Osteoblast (primary cell): Measurements from ENCODE around the gene HMCN1. TPM values are rescaled to one million over a fixed set of nuclear protein-coding genes. Genes with fewer than 3 reads are reported as not detected.

Source experiments
- DNase-seq: peaks from one replicate; pipeline ENCODE4 v3.0.0; 2011; ENCODE audit warnings: low spot score, mixed read lengths; ENCODE audit not compliant: insufficient read length; ENCODE audit errors: missing footprints
- H2AFZ ChIP-seq: 2 replicates; pipeline ENCODE4 v1.6.0; 2011; ENCODE audit warnings: mild to moderate bottlenecking, low read length
- H3K27ac ChIP-seq: 2 replicates; pipeline ENCODE4 v1.5.1; 2011; ENCODE audit warnings: mild to moderate bottlenecking, low read depth, low read length, moderate library complexity
- H3K27me3 ChIP-seq: 2 replicates; pipeline ENCODE4 v1.6.0; 2012; ENCODE audit warnings: mild to moderate bottlenecking, control low read depth, inconsistent platforms, low read length, moderate library complexity; ENCODE audit not compliant: insufficient read depth
- H3K36me3 ChIP-seq: 2 replicates; pipeline ENCODE4 v1.5.1; 2011; ENCODE audit warnings: mild to moderate bottlenecking, low read length, control low read depth, moderate library complexity; ENCODE audit not compliant: insufficient read depth
- H3K4me1 ChIP-seq: 2 replicates; pipeline ENCODE4 v1.5.1; 2011; ENCODE audit warnings: mild to moderate bottlenecking, low read length, control low read depth, moderate library complexity; ENCODE audit not compliant: insufficient read depth
- H3K4me2 ChIP-seq: 2 replicates; pipeline ENCODE4 v1.6.0; 2011; ENCODE audit warnings: mild to moderate bottlenecking, low read length; ENCODE audit not compliant: insufficient read depth
- H3K4me3 ChIP-seq: fragments of 200-600 bp; sonication (generic); 3 replicates; pipeline ENCODE4 v1.5.1; 2012; ENCODE audit warnings: mild to moderate bottlenecking, low read length, inconsistent platforms; ENCODE audit not compliant: insufficient read depth
- H3K79me2 ChIP-seq: 2 replicates; pipeline ENCODE4 v1.6.0; 2012; ENCODE audit warnings: mild to moderate bottlenecking, low read length, control low read depth, inconsistent platforms; ENCODE audit not compliant: insufficient read depth
- H3K9me3 ChIP-seq: 2 replicates; pipeline ENCODE4 v1.5.1; 2011; ENCODE audit warnings: low read depth, low read length, control low read depth
- H4K20me1 ChIP-seq: 2 replicates; pipeline ENCODE4 v1.6.0; 2012; ENCODE audit warnings: mild to moderate bottlenecking, low read length, control low read depth; ENCODE audit not compliant: insufficient read depth
- total RNA-seq: library from RNA; depleted of rRNA; stranded (reverse); fragments of >200 nt; gene quantifications from 2 replicates; pipeline ENCODE4 v1.2.3, GENCODE V29; 2012
- TF ChIP-seq, protein P1 (sequence below): IDR thresholded peaks from 2 replicates; pipeline ENCODE4 v1.5.1; 2011; ENCODE audit warnings: mild to moderate bottlenecking, low read depth, low read length, moderate library complexity; ENCODE audit errors: extremely low read depth

The HMCN1 gene
- total RNA-seq, 1 donor = 178 TPM

- Histone ChIP-seq H3K79me2 (no peaks in the 10 kb centered on the region), H3K27me3 (no peaks in the 10 kb centered on the region), H3K4me3 (no peak overlapping the region), H3K36me3 (no peaks in the 10 kb centered on the region), H2AFZ (no peak overlapping the region), H3K9me3 (no peaks in the 10 kb centered on the region), H3K4me2 (no peak overlapping the region), H4K20me1 (no peaks in the 10 kb centered on the region), H3K27ac (no peak overlapping the region), H3K4me1 (peaks cover 17% of the 10 kb centered on the region)
- TF ChIP-seq, protein P1, sequence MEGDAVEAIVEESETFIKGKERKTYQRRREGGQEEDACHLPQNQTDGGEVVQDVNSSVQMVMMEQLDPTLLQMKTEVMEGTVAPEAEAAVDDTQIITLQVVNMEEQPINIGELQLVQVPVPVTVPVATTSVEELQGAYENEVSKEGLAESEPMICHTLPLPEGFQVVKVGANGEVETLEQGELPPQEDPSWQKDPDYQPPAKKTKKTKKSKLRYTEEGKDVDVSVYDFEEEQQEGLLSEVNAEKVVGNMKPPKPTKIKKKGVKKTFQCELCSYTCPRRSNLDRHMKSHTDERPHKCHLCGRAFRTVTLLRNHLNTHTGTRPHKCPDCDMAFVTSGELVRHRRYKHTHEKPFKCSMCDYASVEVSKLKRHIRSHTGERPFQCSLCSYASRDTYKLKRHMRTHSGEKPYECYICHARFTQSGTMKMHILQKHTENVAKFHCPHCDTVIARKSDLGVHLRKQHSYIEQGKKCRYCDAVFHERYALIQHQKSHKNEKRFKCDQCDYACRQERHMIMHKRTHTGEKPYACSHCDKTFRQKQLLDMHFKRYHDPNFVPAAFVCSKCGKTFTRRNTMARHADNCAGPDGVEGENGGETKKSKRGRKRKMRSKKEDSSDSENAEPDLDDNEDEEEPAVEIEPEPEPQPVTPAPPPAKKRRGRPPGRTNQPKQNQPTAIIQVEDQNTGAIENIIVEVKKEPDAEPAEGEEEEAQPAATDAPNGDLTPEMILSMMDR = peak; percentile 60
- DNase-seq = no peak
Measured at GRCh38 chr1:185720633-185721272, 13.4 kb upstream of the HMCN1 start.

- H3K27ac ChIP-seq = no peak overlapping the region
- H3K27me3 ChIP-seq = no peaks in the 10 kb centered on the region
- no peak for DNase-seq
- H3K79me2 ChIP-seq = no peaks in the 10 kb centered on the region
- no peak overlapping the region for H3K4me2 ChIP-seq
- no peaks in the 10 kb centered on the region for H3K9me3 ChIP-seq
- H3K4me3 ChIP-seq = no peak overlapping the region
- H2AFZ ChIP-seq = no peak overlapping the region
- no peaks in the 10 kb centered on the region for H3K36me3 ChIP-seq
- TF ChIP-seq, protein P1 = no peak
- no peaks in the 10 kb centered on the region for H4K20me1 ChIP-seq
- peaks cover 17% of the 10 kb centered on the region for H3K4me1 ChIP-seq
Measured at GRCh38 chr1:185721553-185721952, 12.6 kb upstream of the HMCN1 start.

DNA sequence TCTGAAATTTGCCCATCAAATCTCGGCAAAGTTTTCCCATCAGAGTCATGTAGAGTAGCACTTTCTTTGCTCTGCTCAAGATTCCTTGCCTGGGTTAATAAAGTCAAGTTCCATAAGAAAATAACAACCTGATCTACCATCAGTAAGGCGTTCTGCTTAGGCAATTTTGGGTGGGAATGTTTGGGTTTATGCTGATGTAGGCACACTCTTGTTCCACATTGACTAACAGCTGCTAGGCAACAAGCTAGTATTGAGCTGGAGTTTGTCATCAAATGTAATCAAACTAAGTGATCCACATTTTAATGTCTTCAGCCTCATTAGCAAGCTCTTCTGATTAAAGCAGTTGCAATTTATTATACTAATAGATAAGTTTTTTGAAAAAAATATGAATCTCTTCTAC, 12.1 kb upstream of the HMCN1 start:
- no peak overlapping the region for H3K4me2 ChIP-seq

GRCh38 chr1:185727726-185728125, 6.5 kb upstream of the HMCN1 start:
- H3K79me2 ChIP-seq = no peaks in the 10 kb centered on the region
- H4K20me1 ChIP-seq = no peaks in the 10 kb centered on the region
- no peaks in the 10 kb centered on the region for H3K27me3 ChIP-seq
- TF ChIP-seq, protein P1 = no peak
- H3K4me1 ChIP-seq = no peaks in the 10 kb centered on the region
- H3K36me3 ChIP-seq = no peaks in the 10 kb centered on the region
- H3K4me3 ChIP-seq = no peak overlapping the region
- H3K4me2 ChIP-seq = no peak overlapping the region
- no peak for DNase-seq
- H2AFZ ChIP-seq = no peak overlapping the region
- H3K9me3 ChIP-seq = no peaks in the 10 kb centered on the region
- H3K27ac ChIP-seq = no peak overlapping the region

More for the DNA sequence above, 12.1 kb upstream of the HMCN1 start:
- H3K27ac ChIP-seq = no peak overlapping the region
- no peaks in the 10 kb centered on the region for H3K79me2 ChIP-seq
- TF ChIP-seq, protein P1 = no peak
- H3K4me3 ChIP-seq = no peak overlapping the region
- no peak overlapping the region for H2AFZ ChIP-seq
- H3K36me3 ChIP-seq = no peaks in the 10 kb centered on the region
- H3K27me3 ChIP-seq = no peaks in the 10 kb centered on the region
- H3K4me1 ChIP-seq = peaks cover 17% of the 10 kb centered on the region
- H3K9me3 ChIP-seq = no peaks in the 10 kb centered on the region
- DNase-seq = no peak
- no peaks in the 10 kb centered on the region for H4K20me1 ChIP-seq
